ENCODE data around the gene PIGV.

PIGV gene

DNA sequence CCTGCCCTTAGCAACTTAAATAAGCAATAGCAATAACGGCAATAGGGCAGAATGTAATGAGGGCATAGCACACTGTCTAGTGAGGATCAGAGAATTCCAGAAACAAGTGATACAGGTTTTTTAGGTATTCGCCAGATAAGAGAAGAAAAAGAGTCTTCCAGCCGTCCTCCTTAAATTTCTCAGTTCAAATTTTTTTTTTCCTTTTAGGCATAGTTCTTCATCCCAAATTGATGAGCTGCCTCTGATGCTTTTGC, 1.8 kb downstream of the PIGV start:
- H3K4me2 ChIP-seq (ENCODE audit: low read length): peak overlapping the region; percentile 76
- no peaks in the 10 kb centered on the region for H4K20me1 ChIP-seq (ENCODE audit: control insufficient read depth, insufficient read depth, low read depth, low read length)
- H3K4me1 ChIP-seq (ENCODE audit: control insufficient read depth, low read length): peaks cover 42% of the 10 kb centered on the region
- peaks cover 11% of the 10 kb centered on the region for H3K79me2 ChIP-seq (ENCODE audit: control insufficient read depth, low read length)
- no peaks in the 10 kb centered on the region for H3K9me3 ChIP-seq (ENCODE audit: control insufficient read depth, insufficient read depth, low read length)
- no peaks in the 10 kb centered on the region for H3K27me3 ChIP-seq (ENCODE audit: control insufficient read depth, low read length)
- TF ChIP-seq, protein P1, sequence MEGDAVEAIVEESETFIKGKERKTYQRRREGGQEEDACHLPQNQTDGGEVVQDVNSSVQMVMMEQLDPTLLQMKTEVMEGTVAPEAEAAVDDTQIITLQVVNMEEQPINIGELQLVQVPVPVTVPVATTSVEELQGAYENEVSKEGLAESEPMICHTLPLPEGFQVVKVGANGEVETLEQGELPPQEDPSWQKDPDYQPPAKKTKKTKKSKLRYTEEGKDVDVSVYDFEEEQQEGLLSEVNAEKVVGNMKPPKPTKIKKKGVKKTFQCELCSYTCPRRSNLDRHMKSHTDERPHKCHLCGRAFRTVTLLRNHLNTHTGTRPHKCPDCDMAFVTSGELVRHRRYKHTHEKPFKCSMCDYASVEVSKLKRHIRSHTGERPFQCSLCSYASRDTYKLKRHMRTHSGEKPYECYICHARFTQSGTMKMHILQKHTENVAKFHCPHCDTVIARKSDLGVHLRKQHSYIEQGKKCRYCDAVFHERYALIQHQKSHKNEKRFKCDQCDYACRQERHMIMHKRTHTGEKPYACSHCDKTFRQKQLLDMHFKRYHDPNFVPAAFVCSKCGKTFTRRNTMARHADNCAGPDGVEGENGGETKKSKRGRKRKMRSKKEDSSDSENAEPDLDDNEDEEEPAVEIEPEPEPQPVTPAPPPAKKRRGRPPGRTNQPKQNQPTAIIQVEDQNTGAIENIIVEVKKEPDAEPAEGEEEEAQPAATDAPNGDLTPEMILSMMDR (IDR thresholded peaks at IDR 0.05; ENCODE audit: low read depth, low read length, poor library complexity, severe bottlenecking): no peak
- TF ChIP-seq EZH2phosphoT487 (IDR thresholded peaks at IDR 0.05; ENCODE audit: borderline replicate concordance, low read length): no peak
- peaks cover 27% of the 10 kb centered on the region for H3F3A ChIP-seq (ENCODE audit: control insufficient read depth, insufficient read depth)
- no peak overlapping the region for H3K4me3 ChIP-seq (ENCODE audit: low read length)
- peaks cover 12% of the 10 kb centered on the region for H3K36me3 ChIP-seq (ENCODE audit: control insufficient read depth, low read length)
- H3K27ac ChIP-seq (ENCODE audit: low read depth, low read length): no peak overlapping the region
- no peaks in the 10 kb centered on the region for H3K9me2 ChIP-seq (replicated peaks; ENCODE audit: control insufficient read depth, low read length)

GRCh38 chr1:26789931-26790330, 2.2 kb downstream of the PIGV start:
- peaks cover 16% of the 10 kb centered on the region for H3K36me3 ChIP-seq (ENCODE audit: control insufficient read depth, low read length)
- TF ChIP-seq, protein P1 (IDR thresholded peaks at IDR 0.05; ENCODE audit: low read depth, low read length, poor library complexity, severe bottlenecking): no peak
- TF ChIP-seq EZH2phosphoT487 (IDR thresholded peaks at IDR 0.05; ENCODE audit: borderline replicate concordance, low read length): no peak
- no peak overlapping the region for H3K4me2 ChIP-seq (ENCODE audit: low read length)
- no peaks in the 10 kb centered on the region for H3K9me2 ChIP-seq (replicated peaks; ENCODE audit: control insufficient read depth, low read length)
- no peaks in the 10 kb centered on the region for H3K9me3 ChIP-seq (ENCODE audit: control insufficient read depth, insufficient read depth, low read length)
- H3K4me1 ChIP-seq (ENCODE audit: control insufficient read depth, low read length): peaks cover 38% of the 10 kb centered on the region
- H4K20me1 ChIP-seq (ENCODE audit: control insufficient read depth, insufficient read depth, low read depth, low read length): no peaks in the 10 kb centered on the region
- H3K79me2 ChIP-seq (ENCODE audit: control insufficient read depth, low read length): peaks cover 11% of the 10 kb centered on the region
- peaks cover 23% of the 10 kb centered on the region for H3F3A ChIP-seq (ENCODE audit: control insufficient read depth, insufficient read depth)
- no peak overlapping the region for H3K4me3 ChIP-seq (ENCODE audit: low read length)
- H3K27me3 ChIP-seq (ENCODE audit: control insufficient read depth, low read length): no peaks in the 10 kb centered on the region
- no peak overlapping the region for H3K27ac ChIP-seq (ENCODE audit: low read depth, low read length)

GRCh38 chr1:26790551-26790953, 2.8 kb downstream of the PIGV start:
- H3F3A ChIP-seq (ENCODE audit: control insufficient read depth, insufficient read depth): peaks cover 17% of the 10 kb centered on the region
- H3K4me1 ChIP-seq (ENCODE audit: control insufficient read depth, low read length): peaks cover 32% of the 10 kb centered on the region
- H3K9me3 ChIP-seq (ENCODE audit: control insufficient read depth, insufficient read depth, low read length): no peaks in the 10 kb centered on the region
- no peak overlapping the region for H3K4me2 ChIP-seq (ENCODE audit: low read length)
- H3K27me3 ChIP-seq (ENCODE audit: control insufficient read depth, low read length): no peaks in the 10 kb centered on the region
- peaks cover 11% of the 10 kb centered on the region for H3K79me2 ChIP-seq (ENCODE audit: control insufficient read depth, low read length)
- no peaks in the 10 kb centered on the region for H4K20me1 ChIP-seq (ENCODE audit: control insufficient read depth, insufficient read depth, low read depth, low read length)
- no peak overlapping the region for H3K4me3 ChIP-seq (ENCODE audit: low read length)
- H3K36me3 ChIP-seq (ENCODE audit: control insufficient read depth, low read length): peaks cover 18% of the 10 kb centered on the region
- no peaks in the 10 kb centered on the region for H3K9me2 ChIP-seq (replicated peaks; ENCODE audit: control insufficient read depth, low read length)
- TF ChIP-seq, protein P1 (IDR thresholded peaks at IDR 0.05; ENCODE audit: low read depth, low read length, poor library complexity, severe bottlenecking): no peak
- no peak for TF ChIP-seq EZH2phosphoT487 (IDR thresholded peaks at IDR 0.05; ENCODE audit: borderline replicate concordance, low read length)
- no peak overlapping the region for H3K27ac ChIP-seq (ENCODE audit: low read depth, low read length)

DNA sequence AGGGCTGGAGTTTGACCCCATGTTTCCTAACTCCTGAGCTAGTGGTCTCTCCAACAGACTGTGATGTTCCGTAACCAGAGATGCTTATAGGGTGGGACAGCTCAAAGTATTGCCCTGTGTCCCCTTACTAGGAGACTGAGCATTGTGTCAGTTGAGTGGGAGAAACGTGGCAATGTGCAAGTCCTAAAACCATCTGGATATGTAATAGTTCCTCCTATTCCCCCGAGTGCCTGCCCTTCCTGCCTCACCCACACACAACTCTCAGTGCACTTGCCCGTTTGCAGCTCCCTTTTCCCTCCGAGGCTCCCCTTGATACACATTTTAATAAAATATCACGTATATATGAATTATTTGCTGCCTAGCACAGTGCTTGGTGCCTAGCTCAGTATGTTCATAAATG, 3.4 kb downstream of the PIGV start:
- H3K27ac ChIP-seq (ENCODE audit: low read depth, low read length): no peak overlapping the region
- no peaks in the 10 kb centered on the region for H3K9me2 ChIP-seq (replicated peaks; ENCODE audit: control insufficient read depth, low read length)
- H3K79me2 ChIP-seq (ENCODE audit: control insufficient read depth, low read length): peaks cover 11% of the 10 kb centered on the region
- peaks cover 11% of the 10 kb centered on the region for H3F3A ChIP-seq (ENCODE audit: control insufficient read depth, insufficient read depth)
- H3K36me3 ChIP-seq (ENCODE audit: control insufficient read depth, low read length): peaks cover 18% of the 10 kb centered on the region
- H3K4me2 ChIP-seq (ENCODE audit: low read length): no peak overlapping the region
- H3K4me1 ChIP-seq (ENCODE audit: control insufficient read depth, low read length): peaks cover 26% of the 10 kb centered on the region
- H4K20me1 ChIP-seq (ENCODE audit: control insufficient read depth, insufficient read depth, low read depth, low read length): no peaks in the 10 kb centered on the region
- TF ChIP-seq, protein P1 (IDR thresholded peaks at IDR 0.05; ENCODE audit: low read depth, low read length, poor library complexity, severe bottlenecking): no peak
- no peak for TF ChIP-seq EZH2phosphoT487 (IDR thresholded peaks at IDR 0.05; ENCODE audit: borderline replicate concordance, low read length)
- no peaks in the 10 kb centered on the region for H3K27me3 ChIP-seq (ENCODE audit: control insufficient read depth, low read length)
- no peaks in the 10 kb centered on the region for H3K9me3 ChIP-seq (ENCODE audit: control insufficient read depth, insufficient read depth, low read length)
- H3K4me3 ChIP-seq (ENCODE audit: low read length): no peak overlapping the region
